ENCODE data around the gene TYK2.

GRCh38 chr19:10419200-10419645, 38.9 kb upstream of the TYK2 start:
- TF ChIP-seq USF2 (CRISPR knock-in tag; IDR thresholded peaks at IDR 0.05) (no peak), CTCF (IDR thresholded peaks at IDR 0.05) (no peak), NR1H2 (CRISPR knock-in tag; IDR thresholded peaks at IDR 0.05) (no peak), NR2C2 (CRISPR knock-in tag; IDR thresholded peaks at IDR 0.05) (no peak), MLX (CRISPR knock-in tag; IDR thresholded peaks at IDR 0.05) (no peak), HMGA2 (CRISPR knock-in tag; IDR thresholded peaks at IDR 0.05) (no peak), ATF1 (CRISPR knock-in tag; IDR thresholded peaks at IDR 0.05) (no peak), ATF6 (CRISPR knock-in tag; IDR thresholded peaks at IDR 0.05) (no peak), SMAD3 (CRISPR knock-in tag; IDR thresholded peaks at IDR 0.05; ENCODE audit: borderline replicate concordance) (no peak), AFF4 (CRISPR knock-in tag; IDR thresholded peaks at IDR 0.05; ENCODE audit: borderline replicate concordance) (no peak), PRDM15 (CRISPR knock-in tag; IDR thresholded peaks at IDR 0.05) (no peak), NFE2L1 (CRISPR knock-in tag; IDR thresholded peaks at IDR 0.05) (no peak), JUN (CRISPR knock-in tag; IDR thresholded peaks at IDR 0.05) (no peak)
